Coronary artery (tissue), 2 donors: Measurements from ENCODE around the gene TMIE.
A peak's percentile ranks its signal among the peaks of the same experiment; 100 is the strongest.

ENCODE experiments used
- DNase-seq: peaks from one replicate; pipeline ENCODE4 v3.0.0-alpha.2; 2017; ENCODE audit warnings: low spot score
- H3K27ac ChIP-seq, 2 donors: fragments of 200-600 bp; sonication (generic); one replicate each; pipeline ENCODE4 v1.5.1; 2016 to 2019
- H3K4me3 ChIP-seq: fragments of 200-600 bp; sonication (generic); 2 replicates; pipeline ENCODE4 v1.5.1; 2016; ENCODE audit warnings: mild to moderate bottlenecking, moderate library complexity
- CTCF ChIP-seq: fragments of 200-600 bp; sonication (generic); IDR thresholded peaks from one replicate; pipeline ENCODE4 v1.5.1; 2019; ENCODE audit warnings: antibody characterized with exemption

The TMIE gene

GRCh38 chr3:46665763-46666452 lies 35.3 kb upstream of the TMIE start:
- H3K4me3 ChIP-seq = no peak overlapping the region
- TF ChIP-seq CTCF = no peak
- no peak overlapping the region for H3K27ac ChIP-seq
- DNase-seq = peak; percentile 60

DNA sequence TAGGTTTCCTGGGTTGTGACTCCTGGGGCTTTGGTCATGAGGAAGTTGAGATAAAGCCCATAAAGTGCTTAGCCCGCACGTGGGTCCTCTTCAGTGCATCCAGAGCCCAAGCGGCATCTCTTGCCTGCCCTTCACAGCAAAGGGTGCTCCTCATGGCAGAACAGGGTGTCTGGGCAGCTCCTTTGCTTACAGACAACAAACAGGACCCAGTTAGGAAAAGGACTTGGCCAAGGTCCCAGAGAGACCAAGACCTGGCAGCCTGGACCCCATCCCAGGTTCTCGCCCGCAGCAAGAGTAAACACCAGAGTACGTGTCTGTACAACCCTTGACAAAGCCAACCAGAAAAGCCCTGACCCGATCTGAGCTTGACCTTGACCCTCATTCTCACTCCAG lies 34.7 kb upstream of the TMIE start:
- TF ChIP-seq CTCF = no peak
- DNase-seq = peak; percentile 64
- no peak overlapping the region for H3K4me3 ChIP-seq
- H3K27ac ChIP-seq = no peak overlapping the region

DNA sequence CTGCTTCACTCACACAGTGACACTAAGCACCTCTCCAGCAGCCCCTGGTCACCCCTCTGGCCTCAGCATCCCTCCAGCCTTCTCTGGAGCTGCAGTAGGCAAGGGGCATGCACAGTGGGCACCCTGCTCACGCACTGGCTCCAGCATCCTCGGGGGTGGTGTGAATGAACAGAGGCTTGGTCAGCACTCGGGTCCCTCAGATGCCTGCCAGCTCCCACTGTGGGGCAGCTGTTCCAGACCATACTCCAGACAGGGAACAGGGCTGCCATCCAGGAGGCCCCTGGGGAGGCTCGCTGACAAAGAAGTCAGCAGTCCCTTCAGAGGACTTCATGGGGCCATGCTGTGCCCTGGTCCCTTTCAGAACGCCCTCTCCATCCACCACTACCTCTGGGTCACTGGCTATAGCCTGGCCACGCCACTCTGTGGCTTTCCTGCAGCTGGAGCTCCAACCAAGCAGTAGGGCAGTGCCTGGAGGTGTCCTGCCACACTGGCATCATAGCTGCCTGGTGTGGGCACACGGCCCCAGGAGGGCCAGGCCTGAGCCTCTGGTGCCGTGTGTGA lies 34.1 kb upstream of the TMIE start:
- no peak for TF ChIP-seq CTCF
- Histone ChIP-seq H3K4me3 (no peak overlapping the region), H3K27ac (no peak overlapping the region)
- DNase-seq = peak; percentile 68

DNA sequence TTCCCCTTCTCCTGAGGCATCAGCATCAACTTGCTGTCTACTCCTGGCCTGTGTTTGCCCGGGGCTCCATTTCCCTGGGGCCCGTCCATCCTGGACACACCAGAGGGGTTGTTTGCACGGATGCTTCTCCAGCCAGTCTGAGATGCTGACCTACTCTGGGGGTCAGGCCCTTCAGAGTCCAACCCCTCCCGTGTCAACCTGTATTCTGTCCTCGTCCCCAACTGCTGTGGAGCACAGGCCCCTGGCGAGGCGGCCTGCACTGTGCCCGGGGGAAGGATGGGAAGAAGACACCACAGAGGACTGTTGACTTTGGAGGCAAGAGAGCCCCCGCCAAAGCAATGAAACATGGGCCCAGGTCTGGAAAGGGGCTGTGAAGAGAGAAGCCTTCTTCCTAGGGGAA lies 33.5 kb upstream of the TMIE start:
- TF ChIP-seq CTCF = no peak
- Histone ChIP-seq H3K4me3 (no peak overlapping the region), H3K27ac (no peak overlapping the region)
- peak; percentile 58 for DNase-seq

- no peak for DNase-seq
- H3K4me3 ChIP-seq = no peak overlapping the region
- TF ChIP-seq CTCF = no peak
- no peak overlapping the region for H3K27ac ChIP-seq
These were observed 33.1 kb upstream of the TMIE start for GRCh38 chr3:46668116-46668515.

- peak; percentile 67 for DNase-seq
- H3K27ac ChIP-seq = no peak overlapping the region
- TF ChIP-seq CTCF = no peak
- H3K4me3 ChIP-seq = no peak overlapping the region
These were observed 32.6 kb upstream of the TMIE start for GRCh38 chr3:46668591-46668990.
